H1 (cell line): ENCODE results near the gene MAP10. TPM values are rescaled to one million over a fixed set of nuclear protein-coding genes. Genes with fewer than 3 reads are reported as not detected.

Experiments used
- CTCF ChIA-PET: fragments of 300-600 bp; sonication (Branson Sonifier 250); formaldehyde crosslinking; loops from one replicate; lab custom pipeline; 2021; ENCODE audit not compliant: partially characterized antibody; lab: Charles Lee
- POLR2A ChIA-PET: fragments of 300-600 bp; sonication (Branson Sonifier 250); formaldehyde crosslinking; loops from one replicate; lab custom pipeline; 2021; ENCODE audit warnings: inconsistent platforms; ENCODE audit not compliant: partially characterized antibody; lab: Charles Lee
- DNase-seq, 2 experiments: peaks; one replicate each; pipeline versions ENCODE4 v3.0.0 to v3.0.0-alpha.2; 2010 to 2022; ENCODE audit warnings: low spot score in 2 of 2, low read depth in 1 of 2, mixed read lengths in 1 of 2
- FAIRE-seq: peaks from 2 replicates; lab custom pipeline; 2011; peaks lifted over from hg19 to GRCh38; lab: Jason Lieb, UNC
- H2AFZ ChIP-seq: 2 replicates; pipeline ENCODE4 v1.8.1; 2012; ENCODE audit warnings: low read length, inconsistent platforms
- H2AK5ac ChIP-seq: 2 replicates; pipeline ENCODE4 v1.6.1; 2013; ENCODE audit warnings: low read depth, low read length
- H2BK120ac ChIP-seq: replicated peaks from 2 replicates; pipeline ENCODE3; 2013; ENCODE audit warnings: low read depth, low read length, inconsistent platforms
- H2BK12ac ChIP-seq: 2 replicates; pipeline ENCODE4 v1.6.1; 2013; ENCODE audit warnings: low read depth, low read length
- H2BK15ac ChIP-seq: 2 replicates; pipeline ENCODE4 v1.6.1; 2013; ENCODE audit warnings: low read length
- H2BK20ac ChIP-seq: 2 replicates; pipeline ENCODE4 v1.6.1; 2013; ENCODE audit warnings: low read length
- H2BK5ac ChIP-seq: 2 replicates; pipeline ENCODE4 v1.6.1; 2013; ENCODE audit warnings: low read depth, low read length
- H3K14ac ChIP-seq: 2 replicates; pipeline ENCODE4 v1.6.1; 2013; ENCODE audit warnings: inconsistent platforms; ENCODE audit not compliant: insufficient read length
- H3K18ac ChIP-seq: 2 replicates; pipeline ENCODE4 v1.6.1; 2013; ENCODE audit warnings: low read length; ENCODE audit errors: extremely low read depth
- H3K23ac ChIP-seq: 2 replicates; pipeline ENCODE4 v1.6.1; 2013; ENCODE audit warnings: inconsistent platforms; ENCODE audit not compliant: insufficient read length
- H3K23me2 ChIP-seq: 2 replicates; pipeline ENCODE4 v1.6.1; 2013; ENCODE audit warnings: low read depth, low read length
- H3K27ac ChIP-seq: 2 replicates; pipeline ENCODE4 v1.6.1; 2011; ENCODE audit warnings: low read depth, low read length, inconsistent platforms
- H3K27me3 ChIP-seq, 4 experiments: replicated peaks in 1 of 4; 1 replicate in 1 of 4; 2 replicates in 3 of 4; pipeline versions ENCODE4 v1.6.1 to v1.8.1; 2011 to 2013; ENCODE audit warnings: low read length in 3 of 4, mild to moderate bottlenecking in 3 of 4, inconsistent platforms in 2 of 4, mixed read lengths in 2 of 4, moderate library complexity in 1 of 4; ENCODE audit not compliant: control insufficient read depth in 3 of 4, insufficient read depth in 3 of 4; ENCODE audit errors: extremely low read depth in 1 of 4
- H3K36me3 ChIP-seq, 4 experiments: 2 replicates each; pipeline versions ENCODE4 v1.6.1 to v1.8.1; 2011 to 2013; ENCODE audit warnings: mild to moderate bottlenecking in 4 of 4, low read length in 3 of 4, moderate library complexity in 2 of 4, control low read depth in 1 of 4, inconsistent platforms in 1 of 4; ENCODE audit not compliant: insufficient read depth in 4 of 4, control insufficient read depth in 2 of 4
- H3K4ac ChIP-seq: replicated peaks from 2 replicates; pipeline ENCODE3; 2013; ENCODE audit warnings: low read length, low read depth, mixed read lengths, inconsistent platforms; ENCODE audit not compliant: insufficient read length
- H3K4me1 ChIP-seq, 4 experiments: replicated peaks in 1 of 4; 1 replicate in 1 of 4; 2 replicates in 3 of 4; pipeline versions ENCODE4 v1.6.1 to v1.8.1; 2011 to 2013; ENCODE audit warnings: low read length in 3 of 4, inconsistent platforms in 2 of 4, mixed read lengths in 1 of 4; ENCODE audit not compliant: insufficient read depth in 4 of 4, control insufficient read depth in 3 of 4
- H3K4me2 ChIP-seq, 2 experiments: 2 replicates each; pipeline versions ENCODE4 v1.6.1 to v1.8.1; 2011 to 2013; ENCODE audit warnings: low read depth in 2 of 2, low read length in 2 of 2, control low read depth in 1 of 2, inconsistent platforms in 1 of 2, mild to moderate bottlenecking in 1 of 2; ENCODE audit not compliant: insufficient read depth in 1 of 2
- H3K4me3 ChIP-seq, 4 experiments: fragments of 200-600, 300-600 bp in 1 of 4; sonication (generic), shearing (Covaris generic), sonication (Bioruptor Twin) in 1 of 4; 2 replicates each; pipeline versions ENCODE4 v1.5.1 to v1.8.1; 2011 to 2016; ENCODE audit warnings: low read length in 4 of 4, low read depth in 3 of 4, control low read depth in 2 of 4, inconsistent platforms in 2 of 4, mild to moderate bottlenecking in 2 of 4, mixed read lengths in 1 of 4, moderate library complexity in 1 of 4; ENCODE audit not compliant: insufficient read depth in 2 of 4; ENCODE audit errors: extremely low read depth in 1 of 4
- H3K56ac ChIP-seq: replicated peaks from 2 replicates; pipeline ENCODE3; 2013; ENCODE audit warnings: low read depth, mild to moderate bottlenecking, mixed read lengths, low read length, inconsistent platforms; ENCODE audit not compliant: insufficient read length
- H3K79me1 ChIP-seq: 2 replicates; pipeline ENCODE4 v1.6.1; 2013; ENCODE audit warnings: low read depth, low read length, control low read depth
- H3K79me2 ChIP-seq, 2 experiments: 2 replicates each; pipeline versions ENCODE4 v1.6.1 to v1.8.1; 2012 to 2013; ENCODE audit warnings: low read length in 2 of 2, mild to moderate bottlenecking in 2 of 2, inconsistent platforms in 1 of 2; ENCODE audit not compliant: insufficient read depth in 2 of 2, control insufficient read depth in 1 of 2
- H3K9ac ChIP-seq, 4 experiments: replicated peaks in 1 of 4; 1 replicate in 1 of 4; 2 replicates in 3 of 4; pipeline versions ENCODE4 v1.6.1 to v1.8.1; 2011 to 2013; ENCODE audit warnings: low read depth in 3 of 4, low read length in 3 of 4, control low read depth in 2 of 4, mild to moderate bottlenecking in 2 of 4, moderate library complexity in 2 of 4, inconsistent platforms in 1 of 4; ENCODE audit errors: extremely low read depth in 1 of 4
- H3K9me3 ChIP-seq, 2 experiments: 2 replicates each; pipeline versions ENCODE4 v1.6.1 to v1.8.1; 2012 to 2013; ENCODE audit warnings: mild to moderate bottlenecking in 2 of 2, moderate library complexity in 2 of 2, control low read depth in 1 of 2, inconsistent platforms in 1 of 2, low read depth in 1 of 2, low read length in 1 of 2, mixed read lengths in 1 of 2; ENCODE audit not compliant: insufficient read depth in 2 of 2
- H4K20me1 ChIP-seq, 2 experiments: replicated peaks in 1 of 2; 2 replicates each; pipeline versions ENCODE3 to v1.8.1; 2011 to 2013; ENCODE audit warnings: inconsistent platforms in 2 of 2, low read length in 2 of 2, mild to moderate bottlenecking in 1 of 2; ENCODE audit not compliant: insufficient read depth in 2 of 2, control insufficient read depth in 1 of 2
- H4K5ac ChIP-seq: 2 replicates; pipeline ENCODE4 v1.6.1; 2013; ENCODE audit warnings: low read length, low read depth, mixed read lengths, inconsistent platforms; ENCODE audit not compliant: insufficient read length
- H4K8ac ChIP-seq: 2 replicates; pipeline ENCODE4 v1.8.0; 2013; ENCODE audit warnings: mild to moderate bottlenecking, moderate library complexity, low read length, inconsistent platforms; ENCODE audit not compliant: insufficient read depth; ENCODE audit errors: extremely low read depth
- H4K91ac ChIP-seq: replicated peaks from 2 replicates; pipeline ENCODE3; 2013; ENCODE audit warnings: low read length, mixed read lengths, inconsistent platforms; ENCODE audit not compliant: insufficient read length
- BRCA1 ChIP-seq: IDR thresholded peaks from 2 replicates; pipeline ENCODE4 v1.6.1; 2012; ENCODE audit warnings: low read depth, low read length, improper control_type of control experiment
- EGR1 ChIP-seq: IDR thresholded peaks from 2 replicates; pipeline ENCODE4 v1.6.1; 2011; ENCODE audit warnings: low read depth, low read length, borderline replicate concordance
- GABPA ChIP-seq: IDR thresholded peaks from 2 replicates; pipeline ENCODE4 v1.6.1; 2011; ENCODE audit warnings: mild to moderate bottlenecking, low read length, moderate library complexity, borderline replicate concordance; ENCODE audit not compliant: insufficient read depth
- HDAC6 ChIP-seq: IDR thresholded peaks from one replicate; pipeline ENCODE4 v1.7.1; 2012; ENCODE audit warnings: low read depth, mild to moderate bottlenecking, inconsistent platforms, low read length, moderate library complexity
- POU5F1 ChIP-seq: IDR thresholded peaks from 2 replicates; pipeline ENCODE4 v1.6.1; 2011; ENCODE audit warnings: low read depth, mild to moderate bottlenecking, low read length, moderate library complexity
- RAD21 ChIP-seq, 2 experiments: IDR thresholded peaks in 1 of 2; conservative IDR thresholded peaks in 1 of 2; 2 replicates each; pipeline ENCODE4 v1.6.1; 2011; ENCODE audit warnings: low read depth in 2 of 2, low read length in 2 of 2, improper control_type of control experiment in 1 of 2, inconsistent platforms in 1 of 2, mild to moderate bottlenecking in 1 of 2, moderate library complexity in 1 of 2
- RNF2 ChIP-seq: fragments of 200-900, 300-1000 bp; sonication (generic); IDR thresholded peaks from 2 replicates; pipeline ENCODE4 v1.7.1; 2016; ENCODE audit warnings: borderline replicate concordance, low read depth, mild to moderate bottlenecking, antibody characterized with exemption, low read length; ENCODE audit not compliant: poor library complexity, severe bottlenecking; ENCODE audit errors: missing control alignments
- SP1 ChIP-seq: IDR thresholded peaks from 2 replicates; pipeline ENCODE4 v1.6.1; 2011; ENCODE audit warnings: low read depth, low read length
- SP4 ChIP-seq: IDR thresholded peaks from 2 replicates; pipeline ENCODE4 v1.6.1; 2012; ENCODE audit warnings: low read length, inconsistent platforms
- SUZ12 ChIP-seq: fragments of 200-600 bp; sonication (generic); IDR thresholded peaks from 2 replicates; pipeline ENCODE4 v1.6.1; 2012; ENCODE audit warnings: mild to moderate bottlenecking, inconsistent platforms, low read length, moderate library complexity, mixed read lengths
- WGBS, 2 experiments: shearing (Covaris generic) in 1 of 2; methylation state at CpG; one replicate each; pipeline versions ENCODE4 v1.1.6 to v1.1.7; 2013 to 2015; ENCODE audit warnings: low lambda C conversion rate in 2 of 2, mixed read lengths in 2 of 2, inconsistent platforms in 1 of 2, low coverage in 1 of 2, missing lambda C conversion rate in 1 of 2; ENCODE audit not compliant: insufficient replicate concordance in 2 of 2, insufficient coverage in 1 of 2, insufficient read length in 1 of 2; ENCODE audit errors: extremely low coverage in 1 of 2, missing lambda C conversion rate in 1 of 2; 5-methylcytosine and 5-hydroxymethylcytosine counted together
- polyA plus RNA-seq, 7 experiments: library from polyadenylated mRNA; depleted of rRNA in 3 of 7; stranded (reverse) in 5 of 7; unstranded in 2 of 7; fragments of >200 nt in 5 of 7; fragments of 200-250 nt in 2 of 7; gene quantifications; 1 replicate in 5 of 7; 2 replicates in 1 of 7; 4 replicates in 1 of 7; pipeline versions ENCODE4 v1.2.1 to v1.2.3, GENCODE V29; 2011 to 2013; ENCODE audit warnings: missing spikeins in 2 of 7, mixed read lengths in 2 of 7
- total RNA-seq: library from RNA; stranded (reverse); fragmentation: NEBNext Ultra II Directional; extraction: Animal tissue kit (Norgen Biotek cat#: 25700); gene quantifications from 2 replicates; pipeline ENCODE4 v1.2.1, GENCODE V29; 2021
- TF ChIP-seq, protein P1 (sequence below): IDR thresholded peaks from 2 replicates; pipeline ENCODE4 v1.6.1; 2011; ENCODE audit warnings: low read length, improper control_type of control experiment

Gene MAP10
- total and polyA plus RNA-seq, 2 of the 8 experiments (the other 6 are each of a cell fraction or from before 2014, with no cell fraction given), result 1.5 to 3.5 TPM

DNA sequence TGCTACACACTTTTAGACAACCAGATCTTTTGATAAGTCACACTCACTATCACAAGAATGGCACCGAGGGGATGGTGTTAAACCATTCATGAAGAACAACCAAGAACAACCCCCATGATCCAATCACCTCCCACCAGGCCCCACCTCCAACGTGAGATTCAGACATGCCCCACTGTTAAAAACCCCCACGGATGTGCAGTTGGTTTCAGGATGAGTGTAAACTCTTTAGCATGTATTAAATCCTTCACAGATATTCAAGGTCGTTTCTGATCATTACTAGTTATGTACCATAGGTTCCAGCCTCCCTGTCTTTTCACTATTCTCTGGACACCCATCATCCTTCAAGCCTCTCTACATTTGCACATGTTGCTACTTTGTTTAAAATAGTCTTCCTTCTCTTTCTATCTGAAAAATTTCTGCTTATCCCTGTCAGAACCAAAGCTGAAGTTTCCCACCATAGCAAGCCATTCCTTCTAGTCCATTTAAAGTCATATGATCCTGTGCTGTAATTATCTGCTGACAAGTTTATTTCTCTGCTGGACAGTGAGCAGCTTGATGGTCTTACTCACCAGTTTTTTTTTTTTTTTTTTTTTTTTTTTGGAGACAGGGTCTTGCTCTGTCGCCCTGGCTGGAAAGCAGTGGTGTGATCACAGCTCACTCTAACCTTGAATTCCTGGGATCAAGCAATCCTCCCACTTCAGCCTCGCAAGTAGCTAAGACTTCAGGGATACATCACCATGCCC, 36.8 kb downstream of the MAP10 start:
- Histone ChIP-seq H3K27ac (no peak overlapping the region), H2AFZ (no peak overlapping the region), H3K23me2 (no peaks in the 10 kb centered on the region), H4K91ac (no peak overlapping the region), H2BK20ac (no peak overlapping the region), H3K27me3 (no peaks in the 10 kb centered on the region), H2BK5ac (no peak overlapping the region), H3K4me1 (no peaks in the 10 kb centered on the region), H2BK15ac (no peak overlapping the region), H2AK5ac (no peak overlapping the region), H2BK120ac (no peak overlapping the region), H3K4me2 (no peak overlapping the region), H2BK12ac (no peak overlapping the region), H4K5ac (no peak overlapping the region), H4K20me1 (no peaks in the 10 kb centered on the region), H3K14ac (no peak overlapping the region), H3K9ac (no peak overlapping the region), H3K4me3 (no peak overlapping the region), H3K9me3 (peaks cover 0 to 4% of the 10 kb centered on the region in 2 experiments; a peak in 2 of 4 replicates), H3K79me2 (no peaks in the 10 kb centered on the region), H3K56ac (no peak overlapping the region), H3K79me1 (no peaks in the 10 kb centered on the region), H3K18ac (no peak overlapping the region), H3K36me3 (no peaks in the 10 kb centered on the region), H3K4ac (no peak overlapping the region), H3K23ac (no peak overlapping the region), H4K8ac (no peak overlapping the region)
- FAIRE-seq (no peak), DNase-seq (no peak)
- ChIA-PET POLR2A (no interaction called here), CTCF (no interaction called here)
- WGBS, 2 experiments, result 90% methylated on average over 5 of the region's 6 CpGs; no CpG with 5 or more reads in 1 of the 2 experiments
- TF ChIP-seq SP1, result no peak
- TF ChIP-seq HDAC6, result no peak
- TF ChIP-seq, protein P1, sequence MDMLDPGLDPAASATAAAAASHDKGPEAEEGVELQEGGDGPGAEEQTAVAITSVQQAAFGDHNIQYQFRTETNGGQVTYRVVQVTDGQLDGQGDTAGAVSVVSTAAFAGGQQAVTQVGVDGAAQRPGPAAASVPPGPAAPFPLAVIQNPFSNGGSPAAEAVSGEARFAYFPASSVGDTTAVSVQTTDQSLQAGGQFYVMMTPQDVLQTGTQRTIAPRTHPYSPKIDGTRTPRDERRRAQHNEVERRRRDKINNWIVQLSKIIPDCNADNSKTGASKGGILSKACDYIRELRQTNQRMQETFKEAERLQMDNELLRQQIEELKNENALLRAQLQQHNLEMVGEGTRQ, result no peak
- TF ChIP-seq RNF2, result no peak
- TF ChIP-seq RAD21 (IDR thresholded peaks at IDR 0.05 in 1 of 2, conservative IDR thresholded peaks at IDR 0.05 in 1 of 2; ENCODE audit: low read depth in 2 of 2, low read length in 2 of 2), result no peak
- TF ChIP-seq EGR1, result no peak
- TF ChIP-seq SUZ12, result no peak
- no peak for TF ChIP-seq POU5F1
- no peak for TF ChIP-seq SP4
- TF ChIP-seq BRCA1, result no peak
- TF ChIP-seq GABPA, result no peak
